ENCODE results near the gene CRIP1.

DNA sequence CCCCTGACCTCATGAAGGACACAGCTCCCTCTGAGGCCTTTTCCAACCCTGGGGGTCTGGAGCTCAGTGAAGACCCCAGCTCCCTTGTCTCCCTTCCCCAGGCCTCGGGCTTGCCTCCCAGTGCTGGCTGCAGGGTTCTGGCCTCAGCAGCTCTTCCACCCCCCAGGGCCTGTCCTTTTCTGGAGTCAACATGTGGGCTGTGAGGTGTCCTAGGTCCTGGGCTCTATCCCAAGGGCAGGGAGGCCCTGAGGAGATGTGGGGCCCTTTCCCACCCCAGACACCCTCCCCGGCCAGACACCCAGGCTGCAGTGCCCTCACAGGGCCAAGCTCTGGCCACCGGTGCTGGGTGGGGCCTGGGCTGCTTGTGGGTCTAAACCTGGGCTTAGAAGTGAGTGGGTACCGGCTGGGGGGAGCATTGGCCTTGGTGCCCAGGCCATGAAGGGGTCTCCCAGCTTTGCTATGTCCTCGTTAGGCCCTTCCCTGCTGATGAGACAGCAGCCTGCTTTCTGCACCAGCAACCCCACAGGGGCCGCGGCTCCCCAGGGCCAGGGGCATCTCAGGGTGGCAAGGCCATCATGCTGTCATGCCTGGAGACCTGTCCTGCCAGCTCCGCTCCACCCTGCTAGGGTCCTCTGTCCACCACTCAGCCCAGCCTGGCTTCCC lies 14.7 kb upstream of the CRIP1 start:
- TF ChIP-seq, protein P1, sequence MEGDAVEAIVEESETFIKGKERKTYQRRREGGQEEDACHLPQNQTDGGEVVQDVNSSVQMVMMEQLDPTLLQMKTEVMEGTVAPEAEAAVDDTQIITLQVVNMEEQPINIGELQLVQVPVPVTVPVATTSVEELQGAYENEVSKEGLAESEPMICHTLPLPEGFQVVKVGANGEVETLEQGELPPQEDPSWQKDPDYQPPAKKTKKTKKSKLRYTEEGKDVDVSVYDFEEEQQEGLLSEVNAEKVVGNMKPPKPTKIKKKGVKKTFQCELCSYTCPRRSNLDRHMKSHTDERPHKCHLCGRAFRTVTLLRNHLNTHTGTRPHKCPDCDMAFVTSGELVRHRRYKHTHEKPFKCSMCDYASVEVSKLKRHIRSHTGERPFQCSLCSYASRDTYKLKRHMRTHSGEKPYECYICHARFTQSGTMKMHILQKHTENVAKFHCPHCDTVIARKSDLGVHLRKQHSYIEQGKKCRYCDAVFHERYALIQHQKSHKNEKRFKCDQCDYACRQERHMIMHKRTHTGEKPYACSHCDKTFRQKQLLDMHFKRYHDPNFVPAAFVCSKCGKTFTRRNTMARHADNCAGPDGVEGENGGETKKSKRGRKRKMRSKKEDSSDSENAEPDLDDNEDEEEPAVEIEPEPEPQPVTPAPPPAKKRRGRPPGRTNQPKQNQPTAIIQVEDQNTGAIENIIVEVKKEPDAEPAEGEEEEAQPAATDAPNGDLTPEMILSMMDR (optimal IDR thresholded peaks at IDR 0.05 in 1 of 3, IDR thresholded peaks at IDR 0.05 in 1 of 3, conservative IDR thresholded peaks at IDR 0.05 in 1 of 3; ENCODE audit: extremely low read depth in 1 of 3, insufficient read depth in 2 of 3, low read length in 3 of 3), result no peak
- TF ChIP-seq EZH2 (IDR thresholded peaks at IDR 0.05; ENCODE audit: low read length), result no peak

Data from keratinocyte (primary cell).